OCI-LY3 (cell line): ENCODE data around the gene ANKS1A.

ENCODE experiments used
- CTCF ChIP-seq: fragments of 200-600, 300-600 bp; sonication (generic); IDR thresholded peaks from 2 replicates; pipeline ENCODE4 v1.5.1; 2014; ENCODE audit warnings: antibody characterized with exemption, low read length, low read depth
- EZH2phosphoT487 ChIP-seq: fragments of 200-600 bp; shearing (Covaris generic); IDR thresholded peaks from 2 replicates; pipeline ENCODE4 v1.6.1; 2018; ENCODE audit warnings: antibody characterized with exemption, mixed run types, low read depth

- TF ChIP-seq CTCF: no peak
- no peak for TF ChIP-seq EZH2phosphoT487
These were observed 158.4 kb downstream of the ANKS1A start for GRCh38 chr6:35047265-35048011.
